ENCODE results near the gene HIRA.

- TF ChIP-seq CTCF (IDR thresholded peaks at IDR 0.05), result no peak
- TF ChIP-seq POLR2AphosphoS5 (IDR thresholded peaks at IDR 0.05), result no peak
- no peak for TF ChIP-seq POLR2A (IDR thresholded peaks at IDR 0.05)
These were observed 58.1 kb downstream of the HIRA start for GRCh38 chr22:19373450-19373849.
